GM18873 (cell line): Measurements from ENCODE around the gene NUPR1.
"Not testable (repeated sequence)": the region's sequence is repeated elsewhere in the genome, so short reads cannot be mapped to it uniquely, and the experiment has no call there.

ENCODE experiments used
- ATAC-seq: cut with Tn5 transposase; IDR thresholded peaks from one replicate; pipeline ENCODE4 v1.9.1; 2021; ENCODE audit warnings: mild to moderate bottlenecking, moderate library complexity, moderate number of reproducible peaks; ENCODE audit not compliant: unreplicated experiment, low FRiP score

The NUPR1 gene

GRCh38 chr16:28500476-28501180 is 38.1 kb downstream of the NUPR1 start:
- ATAC-seq: not testable (repeated sequence)

DNA sequence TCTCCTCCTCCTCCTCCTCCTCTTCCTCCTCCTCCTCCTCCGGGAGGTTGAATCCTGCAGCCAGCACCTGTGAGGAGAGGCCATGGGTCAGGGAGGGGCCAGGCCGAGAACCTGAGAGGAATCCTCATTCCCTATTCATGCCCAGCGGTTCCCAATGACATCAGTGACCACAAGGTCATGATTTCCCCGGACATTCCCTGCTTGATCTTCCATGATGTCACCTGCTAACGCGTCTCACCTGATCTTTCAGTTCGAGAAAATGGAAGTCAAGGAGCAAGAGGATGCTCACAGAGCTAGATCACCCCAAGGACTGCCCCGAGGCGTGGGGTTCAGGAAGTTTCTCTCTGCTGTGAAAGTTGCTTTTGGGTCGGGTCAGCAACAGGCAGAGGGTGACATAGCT is 38.9 kb downstream of the NUPR1 start:
- ATAC-seq: no peak

DNA sequence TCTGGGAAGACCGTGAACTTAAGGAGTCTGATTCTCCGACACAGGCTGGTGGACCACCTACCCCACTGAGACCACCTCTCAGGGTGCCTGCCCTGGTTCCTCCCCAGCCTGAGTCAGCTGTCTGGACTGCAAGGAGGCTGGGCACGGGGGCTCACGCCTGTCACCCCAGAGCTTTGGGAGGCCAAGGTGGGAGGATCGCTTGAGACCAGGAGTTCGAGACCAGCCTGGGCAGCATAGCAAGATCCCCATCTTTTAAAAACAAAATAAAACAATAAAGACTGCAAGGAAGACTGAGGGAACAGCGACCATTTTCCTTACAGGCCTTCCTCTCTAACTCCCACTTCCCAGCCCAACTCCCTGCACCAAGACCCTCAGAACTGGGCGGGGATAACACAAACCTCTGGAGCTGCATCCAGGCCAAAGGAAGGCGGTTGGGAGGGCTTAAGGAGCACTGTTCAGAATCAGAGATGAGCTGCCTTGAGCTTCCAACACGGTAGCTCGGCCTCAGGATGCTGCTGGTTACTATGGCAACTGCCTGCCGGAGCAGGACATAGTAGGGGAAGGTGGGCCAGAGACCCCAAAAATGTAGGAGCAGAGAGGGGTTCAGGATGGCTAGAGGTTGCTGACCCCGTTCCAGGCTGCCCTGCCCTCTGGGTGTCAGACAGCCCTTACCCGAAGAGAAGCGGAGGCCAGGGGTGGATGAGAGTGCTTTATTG is 40.0 kb downstream of the NUPR1 start:
- no peak for ATAC-seq

GRCh38 chr16:28497861-28498599 is 40.7 kb downstream of the NUPR1 start:
- ATAC-seq: no peak

- ATAC-seq: no peak
Observed at GRCh38 chr16:28497386-28497785, 41.4 kb downstream of the NUPR1 start.

GRCh38 chr16:28496844-28497243 is 41.9 kb downstream of the NUPR1 start:
- ATAC-seq: no peak

DNA sequence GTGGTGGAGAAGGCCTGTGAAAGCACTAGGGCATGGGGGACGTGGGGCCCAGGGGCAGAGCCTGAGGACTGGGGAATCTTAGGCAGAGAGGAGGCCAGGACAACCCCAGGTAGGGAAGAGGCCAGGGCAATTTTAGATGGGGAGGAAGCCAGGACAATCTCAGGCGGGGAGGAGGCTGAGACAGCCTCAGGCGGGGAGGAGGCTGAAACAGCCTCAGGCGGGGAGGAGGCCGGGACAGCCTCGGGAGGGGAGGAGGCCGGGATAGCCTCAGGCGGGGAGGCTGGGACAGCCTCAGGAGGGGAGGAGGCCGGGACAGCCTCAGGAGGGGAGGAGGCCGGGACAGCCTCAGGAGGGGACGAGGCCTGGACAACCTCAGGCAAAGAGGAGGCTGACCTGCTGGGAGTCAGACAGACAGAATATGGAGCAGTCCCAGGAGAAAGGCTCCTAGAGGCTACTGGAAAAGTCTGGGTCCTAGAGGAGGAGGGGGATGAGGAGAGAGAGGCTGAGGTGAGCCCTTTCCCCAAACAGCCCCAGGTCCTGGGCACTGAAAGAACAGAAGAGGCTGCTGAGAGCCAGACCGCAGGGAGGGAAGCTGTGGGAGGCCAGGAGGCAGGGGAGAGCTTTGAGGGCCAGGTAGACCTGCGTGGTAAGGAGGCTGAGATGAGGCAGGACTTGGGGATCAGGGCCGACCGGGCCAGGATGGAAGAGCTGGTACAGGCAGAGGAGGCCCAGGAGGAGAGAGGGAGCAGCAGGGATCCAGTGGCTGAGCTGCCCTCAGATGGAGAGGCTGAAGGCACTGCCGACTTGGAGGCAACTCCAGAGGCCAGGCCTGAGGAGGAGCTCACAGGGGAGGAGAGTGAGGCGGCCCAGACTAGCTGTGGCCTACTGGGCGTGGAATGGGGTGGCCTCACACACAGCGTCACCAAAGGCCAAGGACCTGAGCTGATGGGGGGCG is 42.7 kb downstream of the NUPR1 start:
- no peak for ATAC-seq

DNA sequence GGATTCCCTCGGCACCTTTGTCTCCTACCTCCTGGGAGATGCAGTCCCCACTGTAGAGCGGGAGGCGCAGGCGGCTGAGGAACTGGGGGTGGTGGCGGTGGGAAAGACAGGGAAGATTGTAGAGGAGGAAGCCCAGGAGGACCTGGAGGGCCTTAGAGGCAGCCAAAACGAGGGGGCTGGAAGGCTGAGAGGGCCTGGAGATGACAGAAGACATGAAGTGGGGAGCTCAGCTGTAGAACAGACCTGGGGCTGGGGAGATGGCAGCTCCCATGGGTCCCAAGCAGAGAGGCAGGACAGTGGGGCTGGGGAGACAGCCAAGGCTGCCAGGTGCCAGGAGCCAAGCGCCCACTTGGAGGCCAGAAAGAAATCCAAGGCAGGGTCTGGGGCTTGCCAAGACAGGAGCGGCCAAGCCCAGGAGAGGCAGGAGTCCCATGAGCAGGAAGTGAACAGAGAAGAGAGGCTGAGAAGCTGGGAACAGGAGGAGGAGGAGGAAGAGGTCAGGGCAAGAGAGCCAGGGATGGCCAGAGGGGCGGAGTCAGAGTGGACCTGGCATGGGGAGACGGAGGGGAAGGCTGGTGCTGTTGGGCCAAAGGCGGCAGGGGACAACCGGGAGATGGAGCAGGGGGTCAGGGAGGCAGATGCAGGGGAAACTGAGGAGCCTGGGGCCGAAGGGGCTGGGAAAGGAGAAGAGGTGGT is 43.5 kb downstream of the NUPR1 start:
- no peak for ATAC-seq

GRCh38 chr16:28494121-28494851 is 44.5 kb downstream of the NUPR1 start, which contains the start of gene APOBR:
Gene APOBR, plus strand, starts transcription at chr16:28494643. Its CDS starts 39 bp downstream, at chr16:28494682.
- ATAC-seq: no peak

DNA sequence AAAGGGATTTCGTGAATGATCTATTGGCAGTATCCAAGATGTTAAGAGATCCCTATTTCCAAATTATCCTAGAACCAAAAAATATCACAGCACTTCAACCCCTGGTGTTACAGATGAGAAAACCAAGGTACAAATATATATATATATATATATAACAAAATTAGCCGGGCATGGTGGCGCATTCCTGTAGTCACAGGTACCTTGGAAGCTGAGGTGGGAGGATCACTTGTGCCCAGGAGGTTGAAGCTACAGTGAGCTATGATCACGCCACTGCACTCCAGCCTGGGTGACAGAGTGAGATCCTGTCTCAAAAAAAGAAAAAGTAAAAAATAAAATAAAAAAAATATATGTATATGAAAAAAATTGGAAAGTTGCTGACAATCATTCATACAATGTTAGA is 46.3 kb downstream of the NUPR1 start:
- ATAC-seq: no peak

DNA sequence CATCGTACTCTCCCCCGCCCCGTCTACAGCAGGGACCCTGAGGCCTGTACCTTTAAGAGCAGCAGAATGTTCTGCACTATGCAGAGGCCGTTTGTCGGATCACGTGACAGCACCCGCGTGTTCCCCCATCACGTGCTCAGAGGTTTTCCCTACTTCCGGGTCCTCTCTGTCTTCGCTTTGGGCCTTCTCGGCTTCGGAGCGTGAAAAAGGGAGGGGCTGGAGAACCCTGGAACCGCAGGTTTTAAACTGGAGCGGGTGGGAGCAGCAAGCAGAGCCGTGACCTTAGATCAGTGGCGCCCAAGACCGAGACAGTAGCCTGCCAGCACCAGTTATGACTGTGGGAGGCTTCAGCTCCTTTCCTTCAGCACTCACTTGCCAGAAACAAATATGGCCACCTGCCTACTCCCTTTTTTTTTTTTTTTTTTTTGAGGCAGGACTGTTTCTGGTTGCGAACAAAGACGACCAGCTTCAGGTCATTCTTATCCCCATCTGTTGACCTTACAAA is 46.8 kb downstream of the NUPR1 start, which contains the start of gene CLN3:
TSS of gene CLN3 (minus strand) at position 105 of the 505 bp plus-strand sequence. CDS start 315 bp downstream, outside the sequence.
- ATAC-seq: peak; percentile 66

DNA sequence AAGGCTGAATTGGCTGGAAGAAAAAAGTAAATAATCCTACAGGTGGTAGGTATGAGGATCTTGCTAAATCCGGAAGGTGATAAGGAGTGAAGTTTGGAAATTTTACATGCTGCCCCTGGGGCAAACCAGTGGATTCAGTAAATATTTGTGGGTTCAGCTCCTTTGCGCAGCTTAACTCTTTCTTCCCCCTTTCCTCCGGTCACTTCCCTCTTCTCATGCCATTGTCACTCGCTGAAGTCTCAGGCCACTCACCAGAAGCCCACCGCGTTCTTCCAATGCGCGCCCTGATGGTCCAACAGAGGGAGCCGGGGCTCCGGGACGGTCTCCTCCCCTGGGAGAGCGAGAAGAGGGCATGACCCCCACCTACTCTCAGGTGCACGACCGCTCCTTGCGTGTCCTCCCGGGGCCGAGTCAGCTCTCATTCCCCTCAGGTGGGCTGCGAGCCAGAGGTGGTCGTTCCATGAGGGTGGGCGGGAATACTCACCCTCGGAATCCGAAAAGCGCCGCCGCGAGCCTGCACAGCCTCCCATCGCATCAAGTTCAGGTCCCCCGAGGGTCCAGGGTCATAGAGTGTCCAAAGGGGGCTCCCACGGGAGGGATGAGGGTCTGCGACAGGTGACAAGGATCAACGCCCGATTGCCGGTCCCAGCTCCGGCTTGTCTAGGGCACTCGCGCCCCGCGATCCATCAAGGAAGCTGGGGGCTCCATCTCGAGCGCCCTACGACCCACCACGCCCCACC is 47.4 kb downstream of the NUPR1 start:
- no peak for ATAC-seq

DNA sequence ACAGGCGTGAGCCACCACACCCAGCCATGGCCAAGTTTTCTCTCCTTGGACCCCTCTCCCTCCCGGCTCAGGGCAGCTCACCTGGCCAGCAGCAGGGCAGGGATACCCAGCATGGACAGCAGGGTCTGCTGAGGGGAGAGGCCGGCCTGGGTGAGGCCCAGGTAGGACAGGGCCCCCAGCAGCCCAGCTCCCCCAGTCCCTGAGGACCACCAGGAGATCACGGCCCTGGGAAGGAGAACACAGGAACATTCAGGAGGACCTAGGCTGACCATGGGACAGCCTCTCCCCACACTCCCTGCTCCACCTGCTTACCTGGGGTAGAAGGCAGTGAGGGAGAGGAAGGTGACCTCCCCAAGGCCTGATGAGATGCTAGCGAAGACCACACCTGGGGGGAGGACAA is 52.5 kb downstream of the NUPR1 start:
- ATAC-seq: no peak

DNA sequence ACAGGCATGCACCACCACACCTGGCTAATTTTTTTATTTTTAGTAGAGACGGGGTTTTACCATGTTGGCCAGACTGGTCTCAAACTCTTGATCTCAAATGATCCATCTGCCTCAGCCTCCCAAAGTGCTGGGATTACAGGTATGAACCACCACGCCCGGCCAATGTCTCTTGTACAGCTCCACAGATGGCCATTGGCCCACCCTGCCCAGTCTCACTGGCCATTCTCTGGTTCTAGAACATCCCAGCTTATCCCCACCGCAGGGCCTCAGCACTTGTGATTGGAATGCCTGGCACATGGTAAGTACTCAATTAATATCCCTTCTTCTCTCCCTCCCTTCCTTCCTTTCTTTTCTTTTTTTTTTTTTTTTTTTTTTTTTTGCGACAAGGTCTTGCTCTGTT is 55.4 kb downstream of the NUPR1 start:
- not testable (repeated sequence) for ATAC-seq
